Measurements from ENCODE around the gene PHF21A. TPM values are rescaled to one million over a fixed set of nuclear protein-coding genes. Genes with fewer than 3 reads are reported as not detected.

The PHF21A gene
- total and polyA plus RNA-seq, 4 donors = 3.6 to 8.5 (median 6.2) TPM

GRCh38 chr11:45924927-45925326 lies 196.3 kb downstream of the PHF21A start:
- no peaks in the 10 kb centered on the region for H3K36me3 ChIP-seq (ENCODE audit: control insufficient read depth in 4 of 4, insufficient read depth in 3 of 4, low read depth in 1 of 4, low read length in 3 of 4)
- no peaks in the 10 kb centered on the region for H3K27me3 ChIP-seq (ENCODE audit: control insufficient read depth in 4 of 4, insufficient read depth in 4 of 4, low read length in 3 of 4)
- no peak for DNase-seq (ENCODE audit: low spot score)
- 95% methylated on average over 6 of the region's 6 CpGs for WGBS
- H3K27ac ChIP-seq (ENCODE audit: low read depth in 1 of 2, low read length in 2 of 2) = no peak overlapping the region
- peaks cover 0 to 12% (median 4%) of the 10 kb centered on the region in 4 donors for H3K4me1 ChIP-seq (ENCODE audit: control insufficient read depth in 4 of 4, insufficient read depth in 4 of 4, low read length in 3 of 4)
- H3K4me3 ChIP-seq (ENCODE audit: low read depth in 1 of 3, low read length in 3 of 3) = no peak overlapping the region
- H3K9ac ChIP-seq (ENCODE audit: low read depth in 1 of 2, low read length in 2 of 2) = no peak overlapping the region
- TF ChIP-seq YY1 (IDR thresholded peaks at IDR 0.05) = no peak
- no peak for TF ChIP-seq HNF4G (IDR thresholded peaks at IDR 0.05)
- TF ChIP-seq REST (IDR thresholded peaks at IDR 0.05) = no peak
- TF ChIP-seq JUND (IDR thresholded peaks at IDR 0.05) = no peak
- no peak for TF ChIP-seq ZBTB33 (IDR thresholded peaks at IDR 0.05)
- TF ChIP-seq ATF3 (IDR thresholded peaks at IDR 0.05) = no peak
- no peak for TF ChIP-seq EGR1 (IDR thresholded peaks at IDR 0.05; ENCODE audit: low read depth in 2 of 2)
- no peak for TF ChIP-seq RXRA (IDR thresholded peaks at IDR 0.05)
- no peak for TF ChIP-seq HNF4A (conservative IDR thresholded peaks at IDR 0.05)
- no peaks in the 10 kb centered on the region for H3K9me3 ChIP-seq (ENCODE audit: control insufficient read depth in 4 of 4, low read length in 3 of 4)

- H3K36me3 ChIP-seq (ENCODE audit: control insufficient read depth in 4 of 4, insufficient read depth in 3 of 4, low read depth in 1 of 4, low read length in 3 of 4) = no peaks in the 10 kb centered on the region
- 91% methylated on average over 22 of the region's 22 CpGs for WGBS
- H3K4me1 ChIP-seq (ENCODE audit: control insufficient read depth in 4 of 4, insufficient read depth in 4 of 4, low read length in 3 of 4) = peaks cover 0 to 12% (median 4%) of the 10 kb centered on the region in 4 donors
- no peak overlapping the region for H3K27ac ChIP-seq (ENCODE audit: low read depth in 1 of 2, low read length in 2 of 2)
- no peak for TF ChIP-seq YY1 (IDR thresholded peaks at IDR 0.05)
- no peak for TF ChIP-seq SP1 (IDR thresholded peaks at IDR 0.05)
- TF ChIP-seq ZBTB33 (IDR thresholded peaks at IDR 0.05) = no peak
- no peak for TF ChIP-seq MAX (IDR thresholded peaks at IDR 0.05)
- TF ChIP-seq HNF4A (conservative IDR thresholded peaks at IDR 0.05) = no peak
- no peak for TF ChIP-seq RAD21 (IDR thresholded peaks at IDR 0.05)
- TF ChIP-seq FOXA2 (IDR thresholded peaks at IDR 0.05) = no peak
- DNase-seq (ENCODE audit: low spot score) = no peak
- H3K27me3 ChIP-seq (ENCODE audit: control insufficient read depth in 4 of 4, insufficient read depth in 4 of 4, low read length in 3 of 4) = no peaks in the 10 kb centered on the region
- H3K4me3 ChIP-seq (ENCODE audit: low read depth in 1 of 3, low read length in 3 of 3) = no peak overlapping the region
- H3K9ac ChIP-seq (ENCODE audit: low read depth in 1 of 2, low read length in 2 of 2) = no peak overlapping the region
- no peaks in the 10 kb centered on the region for H3K9me3 ChIP-seq (ENCODE audit: control insufficient read depth in 4 of 4, low read length in 3 of 4)
Measured at GRCh38 chr11:45924036-45924915, 197.0 kb downstream of the PHF21A start.
